ENCODE results near the gene DNMT1.

The DNMT1 gene

DNA sequence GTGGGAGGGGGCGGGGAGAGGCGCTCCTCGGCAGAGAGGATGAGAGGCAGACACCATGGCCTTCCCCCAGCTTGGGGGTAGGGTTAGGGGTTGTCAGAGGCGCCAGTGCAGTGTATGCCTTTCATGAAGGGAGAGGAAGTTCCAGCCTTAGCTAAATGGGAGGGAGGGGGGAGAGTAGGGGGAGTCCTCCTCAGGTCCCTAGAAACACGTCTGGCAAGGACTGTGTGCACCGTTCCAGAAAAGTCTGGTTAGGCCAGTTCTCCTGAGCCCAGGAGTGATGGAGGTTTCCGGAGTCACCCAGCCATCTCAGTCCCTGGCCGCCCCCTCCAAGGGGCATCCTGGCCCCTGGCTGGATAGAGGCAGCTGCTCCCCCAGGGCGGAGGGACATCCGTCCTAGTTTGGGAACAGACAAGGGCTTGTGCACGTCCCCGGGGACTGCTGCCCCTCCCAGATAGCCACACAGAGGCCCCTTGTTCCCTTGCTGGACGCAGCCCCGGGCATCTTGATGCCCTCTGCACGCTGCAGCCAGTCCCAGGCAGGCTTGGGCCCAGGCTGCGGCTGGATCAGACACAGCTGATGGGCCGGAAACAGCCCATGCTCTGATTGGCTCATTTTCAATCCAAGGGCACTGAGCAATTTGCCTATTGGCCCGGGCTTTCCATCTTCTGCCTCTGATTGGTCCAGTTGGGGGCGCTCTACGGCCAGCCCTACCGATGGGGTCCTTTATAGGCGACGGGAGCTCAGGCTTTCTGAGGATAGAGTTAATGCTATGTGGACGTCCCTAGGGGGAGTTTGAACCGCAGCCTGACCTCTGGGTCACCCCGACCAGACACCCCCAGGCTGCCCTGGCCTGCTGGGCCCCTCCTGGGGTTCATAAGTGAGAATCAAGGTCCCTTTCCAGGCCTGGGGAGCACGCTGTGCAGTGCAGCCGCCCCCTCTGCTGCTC, 32.5 kb upstream of the DNMT1 start:
- H3K4me1 Mint-ChIP-seq (ENCODE audit: low read depth): peaks cover 63% of the 10 kb centered on the region
- peak overlapping the region; percentile 25 for H3K27ac Mint-ChIP-seq
- peaks cover 6% of the 10 kb centered on the region for H3K27me3 Mint-ChIP-seq
- no peak overlapping the region for H3K4me3 Mint-ChIP-seq
- peaks cover 65% of the 10 kb centered on the region for H3K36me3 Mint-ChIP-seq (ENCODE audit: low read depth)
- intact Hi-C loops (cut with micrococcal nuclease): no loop called here
- H3K9me3 Mint-ChIP-seq: no peaks in the 10 kb centered on the region

DNA sequence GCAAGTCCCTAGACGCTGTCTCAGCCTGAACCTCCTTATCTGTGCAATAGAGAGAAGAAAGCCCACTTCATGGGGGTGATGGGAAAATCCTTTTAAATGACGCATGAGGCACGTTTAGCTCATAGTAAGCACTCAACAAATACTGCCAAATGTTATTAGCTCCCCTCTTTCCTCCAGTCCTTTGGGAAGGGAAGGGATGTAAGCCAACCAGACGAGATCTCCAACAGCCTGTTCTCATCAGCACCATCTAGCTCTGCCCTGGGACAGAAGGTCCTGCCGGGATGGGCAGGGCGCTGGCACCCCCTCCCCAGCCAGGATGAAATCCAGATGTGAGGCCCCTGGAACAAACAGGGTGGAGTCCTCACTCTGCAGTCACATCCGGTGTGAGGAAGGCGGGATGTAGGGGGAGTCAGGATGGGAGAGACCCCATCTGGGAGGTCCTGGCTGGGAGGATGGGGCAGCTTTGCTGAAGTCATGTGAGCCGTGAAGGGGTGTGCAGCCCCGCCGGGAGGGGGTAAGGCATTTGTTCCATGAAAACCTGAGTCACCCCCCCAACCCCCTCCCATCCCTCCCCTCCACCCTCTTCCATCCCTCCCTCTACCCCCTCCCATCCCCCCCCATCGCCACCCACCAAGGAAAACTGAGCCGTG, 31.7 kb upstream of the DNMT1 start:
- H3K27ac Mint-ChIP-seq: peak overlapping the region; percentile 25
- H3K9me3 Mint-ChIP-seq: no peaks in the 10 kb centered on the region
- no peaks in the 10 kb centered on the region for H3K27me3 Mint-ChIP-seq
- H3K4me3 Mint-ChIP-seq: peak overlapping the region; percentile 30
- H3K36me3 Mint-ChIP-seq (ENCODE audit: low read depth): peaks cover 73% of the 10 kb centered on the region
- H3K4me1 Mint-ChIP-seq (ENCODE audit: low read depth): peaks cover 71% of the 10 kb centered on the region
- intact Hi-C loops (cut with micrococcal nuclease): no loop called here

DNA sequence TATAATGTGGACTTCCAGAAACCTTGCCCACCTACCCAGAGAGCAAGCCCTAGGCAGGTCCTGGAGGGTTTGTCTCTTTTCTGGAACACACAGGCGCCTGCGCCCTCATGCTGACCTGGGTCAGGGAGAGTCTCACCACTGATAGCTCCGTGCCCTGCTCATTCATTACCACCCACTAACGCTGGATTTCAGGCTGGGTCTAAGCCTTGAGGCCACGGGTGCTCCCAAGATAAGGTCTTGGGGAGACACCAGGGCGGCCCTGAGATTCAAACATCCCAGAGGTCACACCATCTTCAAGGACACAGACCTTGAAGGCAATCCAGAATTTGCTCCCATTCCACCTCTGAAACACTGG, 31.2 kb upstream of the DNMT1 start:
- Mint-ChIP-seq H3K4me3 (no peak overlapping the region), H3K9me3 (no peaks in the 10 kb centered on the region), H3K27ac (peak overlapping the region; percentile 25), H3K4me1 (ENCODE audit: low read depth) (peaks cover 76% of the 10 kb centered on the region), H3K36me3 (ENCODE audit: low read depth) (peaks cover 78% of the 10 kb centered on the region), H3K27me3 (no peaks in the 10 kb centered on the region)
- intact Hi-C loops (cut with micrococcal nuclease): no loop called here

DNA sequence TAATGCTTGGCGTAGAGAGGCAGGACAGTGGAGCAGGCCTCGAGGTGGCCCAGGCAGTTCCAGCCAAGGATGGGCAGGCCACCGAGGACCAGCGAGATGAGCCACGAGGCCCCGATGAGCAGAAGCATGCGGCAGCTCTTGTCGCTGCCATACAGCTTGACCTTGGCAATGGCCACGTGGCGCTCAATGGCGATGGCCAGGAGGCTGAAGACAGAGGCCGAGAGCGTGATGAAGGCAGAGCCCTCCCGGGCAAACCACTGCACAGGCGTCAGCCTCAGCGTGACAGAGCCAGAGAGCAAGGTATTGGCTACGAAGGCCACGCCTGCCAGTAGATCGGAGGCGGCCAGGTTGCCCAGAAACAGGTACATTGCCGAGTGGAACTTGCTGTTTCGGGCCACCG, 29.6 kb upstream of the DNMT1 start:
- Mint-ChIP-seq H3K4me1 (ENCODE audit: low read depth) (peaks cover 84% of the 10 kb centered on the region), H3K9me3 (no peaks in the 10 kb centered on the region), H3K4me3 (no peak overlapping the region), H3K27ac (no peak overlapping the region), H3K27me3 (no peaks in the 10 kb centered on the region), H3K36me3 (ENCODE audit: low read depth) (peaks cover 73% of the 10 kb centered on the region)
- intact Hi-C loops (cut with micrococcal nuclease): no loop called here

DNA sequence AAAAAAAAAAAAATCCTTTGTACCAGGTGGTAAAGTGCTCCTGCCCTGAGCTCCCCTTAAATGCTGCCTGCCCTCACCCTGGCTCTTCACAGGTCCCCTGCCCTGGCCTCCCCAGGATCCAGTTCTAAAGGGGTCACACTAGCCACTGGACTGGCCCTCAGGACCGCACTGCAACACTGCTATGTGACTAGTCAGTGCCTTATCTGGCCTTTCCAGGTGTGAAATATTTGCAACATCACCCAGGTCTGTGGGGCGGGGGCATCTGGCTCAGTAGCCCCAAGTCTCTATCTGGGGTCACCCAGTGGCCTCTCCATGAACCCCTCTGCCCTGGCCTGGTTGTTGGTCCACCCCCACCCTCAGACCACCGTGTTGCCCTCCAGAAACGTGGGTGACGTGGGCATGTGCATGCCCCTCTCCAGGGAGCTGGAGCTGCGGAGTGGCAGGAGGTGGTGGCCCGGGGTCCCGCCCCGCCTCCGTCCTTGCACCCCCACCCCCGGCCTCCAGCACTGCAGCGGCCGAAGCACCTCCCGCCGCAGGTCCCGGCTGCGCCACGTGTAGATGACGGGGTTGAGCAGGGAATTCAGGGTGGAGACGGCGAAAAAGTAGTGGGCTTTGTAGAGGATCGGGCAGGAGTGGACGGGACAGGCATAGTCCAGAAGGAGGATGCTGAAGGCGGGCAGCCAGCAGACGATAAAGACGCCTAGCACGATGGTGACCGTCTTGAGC, 28.9 kb upstream of the DNMT1 start:
- Mint-ChIP-seq H3K4me3 (no peak overlapping the region), H3K9me3 (no peaks in the 10 kb centered on the region), H3K27ac (peak overlapping the region; percentile 42), H3K36me3 (ENCODE audit: low read depth) (peaks cover 73% of the 10 kb centered on the region), H3K4me1 (ENCODE audit: low read depth) (peaks cover 83% of the 10 kb centered on the region), H3K27me3 (no peaks in the 10 kb centered on the region)
- intact Hi-C loops (cut with micrococcal nuclease): no loop called here

DNA sequence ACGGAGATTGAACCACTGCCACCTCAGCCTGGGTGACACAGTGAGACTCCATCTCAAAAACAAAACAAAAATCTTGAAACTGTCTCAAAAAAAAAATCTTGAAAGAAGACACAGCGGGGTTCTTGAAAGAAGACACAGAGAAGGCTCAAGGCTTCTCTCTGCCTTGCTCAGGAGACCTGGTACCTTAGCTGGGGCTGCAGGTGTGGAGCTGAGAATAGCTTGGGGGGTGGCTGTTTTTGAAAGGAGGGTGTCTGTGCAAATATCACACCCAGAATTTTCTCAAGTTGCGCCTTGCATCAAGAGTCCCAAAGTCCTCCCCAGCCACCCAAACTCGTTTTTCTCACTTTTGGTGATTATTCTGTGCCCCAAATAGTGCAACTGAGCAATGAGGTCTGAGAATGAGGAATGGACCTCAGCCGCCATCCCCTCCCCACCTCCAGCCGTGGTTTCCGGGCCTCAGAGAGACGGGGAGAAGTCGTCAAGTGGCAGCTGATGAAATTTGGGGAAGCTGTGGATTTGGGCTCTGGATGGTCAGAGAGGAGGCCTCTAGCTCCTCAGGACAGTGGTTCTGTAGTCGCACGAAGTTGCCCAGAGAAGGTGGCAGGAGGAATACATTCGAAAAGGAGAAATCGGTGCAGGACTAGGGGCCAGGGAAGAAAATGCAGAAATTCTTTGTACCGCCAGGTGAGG, 27.6 kb upstream of the DNMT1 start:
- intact Hi-C loops (cut with micrococcal nuclease): no loop called here
- Mint-ChIP-seq H3K36me3 (ENCODE audit: low read depth) (peaks cover 68% of the 10 kb centered on the region), H3K27ac (peak overlapping the region; percentile 88), H3K27me3 (no peaks in the 10 kb centered on the region), H3K4me1 (ENCODE audit: low read depth) (peaks cover 74% of the 10 kb centered on the region), H3K9me3 (no peaks in the 10 kb centered on the region), H3K4me3 (peak overlapping the region; percentile 39)

DNA sequence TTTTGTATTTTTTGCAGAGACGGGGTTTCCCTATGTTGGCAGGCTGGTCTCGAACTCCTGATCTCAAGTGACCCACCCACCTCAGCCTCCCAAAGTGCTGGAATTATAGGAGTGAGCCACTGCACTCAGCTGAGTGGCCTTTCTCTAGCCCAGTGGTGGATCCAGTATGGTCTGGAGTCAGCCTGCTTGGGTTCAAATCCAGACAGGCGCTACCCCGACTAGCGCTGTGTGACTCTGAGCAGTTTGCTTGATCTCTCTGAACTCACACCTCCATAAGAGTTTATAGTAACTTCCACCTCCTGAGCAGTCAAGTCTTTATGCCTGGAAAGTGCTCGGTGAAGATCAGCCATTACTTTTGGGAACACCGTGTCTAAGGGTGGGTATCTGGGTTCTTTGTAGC, 25.9 kb upstream of the DNMT1 start:
- Mint-ChIP-seq H3K9me3 (no peaks in the 10 kb centered on the region), H3K4me3 (no peak overlapping the region), H3K27ac (peak overlapping the region; percentile 88), H3K4me1 (ENCODE audit: low read depth) (peaks cover 61% of the 10 kb centered on the region), H3K36me3 (ENCODE audit: low read depth) (peaks cover 62% of the 10 kb centered on the region), H3K27me3 (no peaks in the 10 kb centered on the region)
- intact Hi-C loops (cut with micrococcal nuclease): no loop called here

DNA sequence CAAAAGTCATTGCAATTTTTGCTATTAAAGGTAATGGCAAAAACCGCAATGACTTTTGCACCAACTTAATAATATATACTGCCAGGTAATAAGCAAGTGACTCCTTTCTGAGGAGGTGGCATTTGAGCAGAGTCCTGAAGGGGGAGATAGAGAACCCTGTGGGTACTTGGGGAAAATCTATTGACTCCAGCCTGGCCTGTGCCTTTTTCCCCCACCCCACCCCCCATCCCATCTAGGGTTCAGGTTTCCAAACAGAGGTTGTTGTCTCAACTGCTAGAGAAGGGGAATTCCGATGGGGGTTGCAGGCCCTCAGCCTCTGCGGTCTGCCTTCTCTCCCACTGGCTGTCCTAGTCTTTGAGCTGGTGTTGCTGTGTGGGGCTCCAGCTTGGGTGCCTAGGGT, 24.9 kb upstream of the DNMT1 start:
- H3K36me3 Mint-ChIP-seq (ENCODE audit: low read depth): peaks cover 57% of the 10 kb centered on the region
- H3K27ac Mint-ChIP-seq: peak overlapping the region; percentile 88
- peaks cover 57% of the 10 kb centered on the region for H3K4me1 Mint-ChIP-seq (ENCODE audit: low read depth)
- H3K4me3 Mint-ChIP-seq: no peak overlapping the region
- intact Hi-C loops (cut with micrococcal nuclease): no loop called here
- H3K27me3 Mint-ChIP-seq: no peaks in the 10 kb centered on the region
- H3K9me3 Mint-ChIP-seq: no peaks in the 10 kb centered on the region

DNA sequence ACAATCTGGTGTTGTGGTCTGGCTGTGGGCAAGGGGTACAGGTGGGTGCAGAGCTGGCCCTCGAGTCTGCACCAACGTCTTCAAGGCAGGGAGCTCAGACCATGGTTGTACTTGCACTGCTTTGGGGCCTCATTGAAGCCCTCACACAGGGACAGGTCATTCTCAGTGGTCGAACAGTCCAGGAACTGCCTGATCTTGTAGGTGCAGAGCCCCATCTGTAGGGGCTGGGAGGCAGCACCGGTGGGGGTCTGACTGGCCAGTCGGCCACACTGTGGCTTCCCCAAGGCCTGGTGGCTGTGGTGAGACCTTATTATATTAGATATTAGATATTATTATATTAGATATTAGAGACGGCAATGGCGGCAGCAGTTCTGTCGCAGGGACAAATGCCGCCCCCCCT, 22.3 kb upstream of the DNMT1 start:
- H3K36me3 Mint-ChIP-seq (ENCODE audit: low read depth): peaks cover 32% of the 10 kb centered on the region
- H3K9me3 Mint-ChIP-seq: no peaks in the 10 kb centered on the region
- peak overlapping the region; percentile 45 for H3K27ac Mint-ChIP-seq
- H3K4me1 Mint-ChIP-seq (ENCODE audit: low read depth): peaks cover 45% of the 10 kb centered on the region
- no peak overlapping the region for H3K4me3 Mint-ChIP-seq
- H3K27me3 Mint-ChIP-seq: no peaks in the 10 kb centered on the region
- intact Hi-C loops (cut with micrococcal nuclease): no loop called here

DNA sequence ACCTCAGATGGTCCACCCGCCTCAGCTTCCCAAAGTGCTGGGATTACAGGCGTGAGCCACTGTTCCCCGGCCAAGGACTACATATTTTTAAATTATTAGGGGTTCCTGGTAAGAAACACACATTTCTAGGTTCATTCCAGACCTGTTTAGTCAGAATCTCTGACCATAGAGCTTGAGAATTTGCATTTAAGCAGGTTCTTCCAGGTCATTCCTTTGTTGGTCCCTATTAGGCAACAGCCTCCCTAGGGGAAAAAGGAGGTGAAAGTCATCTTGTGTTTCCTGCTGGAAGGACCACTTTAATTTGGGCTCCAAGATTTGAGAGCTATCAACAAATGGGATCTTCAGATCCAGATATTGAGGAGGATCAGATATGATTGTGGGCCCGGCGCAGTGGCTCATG, 20.0 kb upstream of the DNMT1 start:
- H3K27ac Mint-ChIP-seq: no peak overlapping the region
- H3K4me1 Mint-ChIP-seq (ENCODE audit: low read depth): peaks cover 43% of the 10 kb centered on the region
- H3K27me3 Mint-ChIP-seq: no peaks in the 10 kb centered on the region
- intact Hi-C loops (cut with micrococcal nuclease): no loop called here
- H3K36me3 Mint-ChIP-seq (ENCODE audit: low read depth): peaks cover 14% of the 10 kb centered on the region
- H3K9me3 Mint-ChIP-seq: no peaks in the 10 kb centered on the region
- no peak overlapping the region for H3K4me3 Mint-ChIP-seq

DNA sequence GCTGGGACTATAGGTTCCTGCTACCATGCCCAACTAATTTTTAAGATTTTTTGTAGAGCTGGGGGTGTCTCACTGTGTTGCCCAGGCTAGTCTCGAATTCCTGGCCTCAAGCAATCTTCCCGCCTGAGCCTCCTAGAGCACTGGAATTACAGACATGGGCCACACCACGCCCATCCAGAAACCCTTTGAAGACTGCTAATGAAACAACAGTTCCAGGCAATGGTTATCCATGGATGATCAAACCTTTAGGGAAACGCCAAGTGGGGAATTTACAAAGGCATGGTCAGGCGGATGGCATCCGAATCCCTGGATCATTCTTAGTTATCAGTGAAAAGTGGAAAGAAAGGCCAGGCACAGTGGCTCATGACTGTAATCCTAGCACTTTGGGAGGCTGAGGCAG, 16.9 kb upstream of the DNMT1 start:
- peak overlapping the region; percentile 42 for H3K4me3 Mint-ChIP-seq

DNA sequence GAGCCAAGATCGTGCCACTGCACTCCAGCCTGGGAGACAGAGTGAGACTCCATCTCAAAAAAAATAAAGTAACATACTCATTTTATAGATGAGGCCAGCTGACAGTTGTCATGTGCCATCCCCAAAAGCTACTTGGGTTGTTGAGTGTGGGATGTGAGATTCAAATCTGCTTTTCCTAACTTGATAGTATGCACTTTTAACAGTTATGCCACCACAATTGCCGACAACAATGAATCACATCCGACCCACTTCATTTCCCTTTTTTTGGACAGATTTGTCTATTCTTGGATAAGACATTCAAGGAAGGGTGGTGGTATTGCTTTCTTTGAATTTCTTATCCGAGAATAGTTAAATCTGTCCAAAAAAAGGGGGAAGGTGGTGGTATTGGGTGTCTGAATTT, 16.3 kb upstream of the DNMT1 start:
- Mint-ChIP-seq H3K27ac (peak overlapping the region; percentile 92), H3K36me3 (ENCODE audit: low read depth) (peaks cover 8% of the 10 kb centered on the region), H3K4me1 (ENCODE audit: low read depth) (peaks cover 64% of the 10 kb centered on the region), H3K27me3 (no peaks in the 10 kb centered on the region), H3K4me3 (peak overlapping the region; percentile 42), H3K9me3 (peaks cover 11% of the 10 kb centered on the region)
- intact Hi-C loops (cut with micrococcal nuclease): loop anchor here (2.0 kb wide), 1 partner anchor 16 kb away; the partner anchor contains the start of gene DNMT1

More for the DNA sequence above, 16.9 kb upstream of the DNMT1 start:
- intact Hi-C loops (cut with micrococcal nuclease): loop anchor here (2.0 kb wide), 1 partner anchor 17 kb away; the partner anchor contains the start of gene DNMT1
- Mint-ChIP-seq H3K4me1 (ENCODE audit: low read depth) (peaks cover 58% of the 10 kb centered on the region), H3K36me3 (ENCODE audit: low read depth) (peaks cover 8% of the 10 kb centered on the region), H3K9me3 (peaks cover 10% of the 10 kb centered on the region), H3K27me3 (no peaks in the 10 kb centered on the region), H3K27ac (peak overlapping the region; percentile 92)

DNA sequence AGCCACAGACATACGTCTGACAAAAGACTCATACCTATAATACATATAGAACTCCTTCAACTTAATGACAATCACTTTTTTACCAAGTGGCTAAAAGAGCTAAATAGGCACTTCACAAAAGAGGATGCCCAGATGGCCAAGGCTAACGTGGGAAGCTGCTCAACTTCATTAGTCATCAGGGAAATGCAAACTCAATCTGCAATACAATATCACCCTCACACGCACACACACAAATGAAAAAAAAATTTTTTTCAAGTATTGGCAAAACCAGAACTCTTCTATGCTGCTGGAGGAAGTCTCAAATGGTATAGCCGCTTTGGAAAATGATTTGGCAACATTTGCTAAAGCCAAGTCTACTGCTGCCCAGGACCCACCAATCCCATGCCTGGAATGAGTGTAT, 14.6 kb upstream of the DNMT1 start:
- Mint-ChIP-seq H3K4me3 (no peak overlapping the region), H3K36me3 (ENCODE audit: low read depth) (peaks cover 15% of the 10 kb centered on the region), H3K9me3 (peaks cover 11% of the 10 kb centered on the region), H3K4me1 (ENCODE audit: low read depth) (peaks cover 80% of the 10 kb centered on the region), H3K27ac (peak overlapping the region; percentile 92), H3K27me3 (no peaks in the 10 kb centered on the region)
- intact Hi-C loops (cut with micrococcal nuclease): no loop called here

Data from dendritic cell treated with granulocyte-macrophage colony-stimulating factor and Interleukin-4, amounts not matched to agents 40 ng/mL and 50 ng/mL, for 4 days (primary cell).